ENCODE data around the gene TEX38. TPM values are rescaled to one million over a fixed set of nuclear protein-coding genes. Genes with fewer than 3 reads are reported as not detected.
A peak's percentile ranks its signal among the peaks of the same experiment; 100 is the strongest.

Gene TEX38
- total RNA-seq, 1 donor from 2014 or later, result not detected

DNA sequence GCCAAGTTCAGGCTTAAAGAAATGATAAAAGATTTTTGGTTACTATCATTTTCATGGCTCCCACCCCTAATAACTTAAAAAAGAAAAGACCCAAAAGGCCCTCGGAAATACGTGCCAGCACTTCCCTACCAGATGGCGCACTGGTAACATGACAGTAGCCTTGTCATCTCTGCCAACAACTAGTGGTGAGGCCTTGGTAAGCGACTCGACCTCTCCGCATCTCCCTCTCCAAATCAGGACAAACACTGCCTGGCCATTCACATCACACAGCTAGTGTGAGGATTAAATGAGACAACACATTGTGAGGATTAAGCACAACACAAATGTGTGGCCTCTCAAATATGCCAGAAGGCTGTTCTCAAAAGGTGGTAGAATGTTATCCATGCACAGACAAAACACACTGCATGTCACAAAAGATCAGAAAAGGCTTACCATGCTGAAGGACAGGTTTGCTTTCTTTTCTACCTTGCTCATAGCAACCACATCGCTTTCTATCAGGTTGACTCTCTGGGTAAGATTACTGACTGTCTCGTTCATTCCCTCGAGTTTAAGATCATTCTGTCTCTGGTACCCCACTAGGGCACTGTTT lies 16.4 kb downstream of the TEX38 start:
- no peaks in the 10 kb centered on the region for H3K27me3 Mint-ChIP-seq (ENCODE audit: insufficient read depth, low read depth)
- H3K27me3 ChIP-seq, result no peaks in the 10 kb centered on the region
- H3K36me3 Mint-ChIP-seq, result peaks cover 7% of the 10 kb centered on the region
- peaks cover 16% of the 10 kb centered on the region for H3K36me3 ChIP-seq
- TF ChIP-seq EZH2phosphoT487 (IDR thresholded peaks at IDR 0.05) (no peak), EZH2 (IDR thresholded peaks at IDR 0.05) (no peak)
- TF ChIP-seq, protein P1, sequence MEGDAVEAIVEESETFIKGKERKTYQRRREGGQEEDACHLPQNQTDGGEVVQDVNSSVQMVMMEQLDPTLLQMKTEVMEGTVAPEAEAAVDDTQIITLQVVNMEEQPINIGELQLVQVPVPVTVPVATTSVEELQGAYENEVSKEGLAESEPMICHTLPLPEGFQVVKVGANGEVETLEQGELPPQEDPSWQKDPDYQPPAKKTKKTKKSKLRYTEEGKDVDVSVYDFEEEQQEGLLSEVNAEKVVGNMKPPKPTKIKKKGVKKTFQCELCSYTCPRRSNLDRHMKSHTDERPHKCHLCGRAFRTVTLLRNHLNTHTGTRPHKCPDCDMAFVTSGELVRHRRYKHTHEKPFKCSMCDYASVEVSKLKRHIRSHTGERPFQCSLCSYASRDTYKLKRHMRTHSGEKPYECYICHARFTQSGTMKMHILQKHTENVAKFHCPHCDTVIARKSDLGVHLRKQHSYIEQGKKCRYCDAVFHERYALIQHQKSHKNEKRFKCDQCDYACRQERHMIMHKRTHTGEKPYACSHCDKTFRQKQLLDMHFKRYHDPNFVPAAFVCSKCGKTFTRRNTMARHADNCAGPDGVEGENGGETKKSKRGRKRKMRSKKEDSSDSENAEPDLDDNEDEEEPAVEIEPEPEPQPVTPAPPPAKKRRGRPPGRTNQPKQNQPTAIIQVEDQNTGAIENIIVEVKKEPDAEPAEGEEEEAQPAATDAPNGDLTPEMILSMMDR (IDR thresholded peaks at IDR 0.05), result no peak
- H4K20me1 ChIP-seq (ENCODE audit: low read depth), result peaks cover 6% of the 10 kb centered on the region
- no peaks in the 10 kb centered on the region for H3K79me2 ChIP-seq (ENCODE audit: low read depth)
- no peak overlapping the region for H3K27ac Mint-ChIP-seq
- H3K9ac ChIP-seq, result no peak overlapping the region
- H3K4me1 ChIP-seq, result peaks cover 10% of the 10 kb centered on the region
- no peak overlapping the region for H3K4me2 ChIP-seq
- no peaks in the 10 kb centered on the region for H3K9me3 Mint-ChIP-seq
- no peak for DNase-seq (ENCODE audit: low spot score)
- H3F3A ChIP-seq (ENCODE audit: low read depth), result no peaks in the 10 kb centered on the region
- no peak overlapping the region for H3K4me3 ChIP-seq
- H2AFZ ChIP-seq (replicated peaks), result no peak overlapping the region
- peak overlapping the region; percentile 9 for H3K27ac ChIP-seq
- H3K4me3 Mint-ChIP-seq, result no peak overlapping the region
- peaks cover 15% of the 10 kb centered on the region for H3K4me1 Mint-ChIP-seq
- H3K9me3 ChIP-seq (ENCODE audit: low read depth), result no peaks in the 10 kb centered on the region

DNA sequence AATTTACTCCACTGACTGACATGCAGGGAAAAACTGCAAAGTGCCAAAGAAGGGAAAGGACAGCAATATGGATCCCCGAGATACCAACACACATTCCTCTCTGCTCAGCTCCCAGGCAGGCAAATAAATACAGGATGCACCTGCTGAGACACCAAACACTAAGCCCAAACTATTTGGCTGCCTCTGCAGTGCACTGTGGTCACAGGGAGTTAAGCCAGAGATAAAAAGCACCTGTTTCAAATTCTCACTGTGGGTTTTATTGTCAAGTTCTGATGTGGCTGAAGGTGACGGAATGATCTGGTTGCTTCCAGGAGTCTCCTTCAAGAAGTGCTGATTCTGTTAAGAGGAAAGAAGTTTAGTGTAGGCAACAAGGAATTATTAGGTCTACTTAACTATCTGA lies 17.7 kb downstream of the TEX38 start:
- no peaks in the 10 kb centered on the region for H3K9me3 ChIP-seq (ENCODE audit: low read depth)
- H3K27me3 ChIP-seq, result no peaks in the 10 kb centered on the region
- TF ChIP-seq EZH2phosphoT487 (IDR thresholded peaks at IDR 0.05) (no peak), EZH2 (IDR thresholded peaks at IDR 0.05) (no peak)
- TF ChIP-seq, protein P1 (IDR thresholded peaks at IDR 0.05), result no peak
- no peak overlapping the region for H3K27ac Mint-ChIP-seq
- DNase-seq (ENCODE audit: low spot score), result peak; percentile 20
- no peak overlapping the region for H3K4me3 Mint-ChIP-seq
- no peaks in the 10 kb centered on the region for H3K27me3 Mint-ChIP-seq (ENCODE audit: insufficient read depth, low read depth)
- H3K4me1 Mint-ChIP-seq, result peaks cover 15% of the 10 kb centered on the region
- H3K9me3 Mint-ChIP-seq, result no peaks in the 10 kb centered on the region
- H3K9ac ChIP-seq, result no peak overlapping the region
- peaks cover 7% of the 10 kb centered on the region for H3K36me3 Mint-ChIP-seq
- no peak overlapping the region for H3K4me3 ChIP-seq
- H3F3A ChIP-seq (ENCODE audit: low read depth), result no peaks in the 10 kb centered on the region
- peak overlapping the region; percentile 17 for H3K27ac ChIP-seq
- H3K4me2 ChIP-seq, result no peak overlapping the region
- H3K4me1 ChIP-seq, result peaks cover 10% of the 10 kb centered on the region
- H4K20me1 ChIP-seq (ENCODE audit: low read depth), result peaks cover 6% of the 10 kb centered on the region
- H2AFZ ChIP-seq (replicated peaks), result no peak overlapping the region
- H3K36me3 ChIP-seq, result peaks cover 11% of the 10 kb centered on the region
- H3K79me2 ChIP-seq (ENCODE audit: low read depth), result no peaks in the 10 kb centered on the region

DNA sequence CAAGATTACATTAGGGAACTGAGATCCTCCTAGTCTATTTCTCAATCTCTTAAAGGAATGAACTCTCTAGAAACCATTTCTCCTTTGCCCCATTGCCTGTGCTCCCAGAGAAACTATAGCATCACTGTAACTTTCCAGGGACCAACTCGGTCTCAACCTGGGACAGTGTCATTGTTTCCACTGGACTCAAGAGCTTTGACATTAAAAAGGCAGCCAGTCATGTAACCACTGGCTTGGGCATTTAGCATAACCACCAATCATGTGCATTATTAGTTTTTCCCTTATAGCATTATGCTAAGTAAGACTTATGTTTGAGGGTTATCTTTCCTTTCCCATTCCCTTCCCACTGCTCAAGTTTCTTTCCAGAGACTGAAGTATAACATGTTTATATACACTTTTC lies 18.2 kb downstream of the TEX38 start:
- no peaks in the 10 kb centered on the region for H3F3A ChIP-seq (ENCODE audit: low read depth)
- Mint-ChIP-seq H3K27me3 (ENCODE audit: insufficient read depth, low read depth) (no peaks in the 10 kb centered on the region), H3K4me3 (no peak overlapping the region), H3K36me3 (peaks cover 7% of the 10 kb centered on the region), H3K4me1 (peaks cover 15% of the 10 kb centered on the region), H3K27ac (no peak overlapping the region), H3K9me3 (no peaks in the 10 kb centered on the region)
- TF ChIP-seq EZH2phosphoT487 (IDR thresholded peaks at IDR 0.05) (no peak), EZH2 (IDR thresholded peaks at IDR 0.05) (no peak)
- TF ChIP-seq, protein P1 (IDR thresholded peaks at IDR 0.05), result no peak
- H3K79me2 ChIP-seq (ENCODE audit: low read depth), result no peaks in the 10 kb centered on the region
- peaks cover 10% of the 10 kb centered on the region for H3K4me1 ChIP-seq
- no peaks in the 10 kb centered on the region for H3K9me3 ChIP-seq (ENCODE audit: low read depth)
- H3K27me3 ChIP-seq, result no peaks in the 10 kb centered on the region
- no peak overlapping the region for H3K4me2 ChIP-seq
- peaks cover 11% of the 10 kb centered on the region for H3K36me3 ChIP-seq
- no peak overlapping the region for H2AFZ ChIP-seq (replicated peaks)
- peaks cover 6% of the 10 kb centered on the region for H4K20me1 ChIP-seq (ENCODE audit: low read depth)
- H3K9ac ChIP-seq, result no peak overlapping the region
- no peak for DNase-seq (ENCODE audit: low spot score)
- no peak overlapping the region for H3K4me3 ChIP-seq
- H3K27ac ChIP-seq, result peak overlapping the region; percentile 17

Data from neural progenitor cell (in vitro differentiated cells).